GM21526 (cell line): ENCODE data around the gene MRI1.
"Not testable (repeated sequence)": the region's sequence is repeated elsewhere in the genome, so short reads cannot be mapped to it uniquely, and the experiment has no call there.

Experiments
- ATAC-seq: cut with Tn5 transposase; IDR thresholded peaks from one replicate; pipeline ENCODE4 v1.9.1; 2021; ENCODE audit warnings: moderate library complexity; ENCODE audit not compliant: unreplicated experiment, low FRiP score

Gene MRI1

DNA sequence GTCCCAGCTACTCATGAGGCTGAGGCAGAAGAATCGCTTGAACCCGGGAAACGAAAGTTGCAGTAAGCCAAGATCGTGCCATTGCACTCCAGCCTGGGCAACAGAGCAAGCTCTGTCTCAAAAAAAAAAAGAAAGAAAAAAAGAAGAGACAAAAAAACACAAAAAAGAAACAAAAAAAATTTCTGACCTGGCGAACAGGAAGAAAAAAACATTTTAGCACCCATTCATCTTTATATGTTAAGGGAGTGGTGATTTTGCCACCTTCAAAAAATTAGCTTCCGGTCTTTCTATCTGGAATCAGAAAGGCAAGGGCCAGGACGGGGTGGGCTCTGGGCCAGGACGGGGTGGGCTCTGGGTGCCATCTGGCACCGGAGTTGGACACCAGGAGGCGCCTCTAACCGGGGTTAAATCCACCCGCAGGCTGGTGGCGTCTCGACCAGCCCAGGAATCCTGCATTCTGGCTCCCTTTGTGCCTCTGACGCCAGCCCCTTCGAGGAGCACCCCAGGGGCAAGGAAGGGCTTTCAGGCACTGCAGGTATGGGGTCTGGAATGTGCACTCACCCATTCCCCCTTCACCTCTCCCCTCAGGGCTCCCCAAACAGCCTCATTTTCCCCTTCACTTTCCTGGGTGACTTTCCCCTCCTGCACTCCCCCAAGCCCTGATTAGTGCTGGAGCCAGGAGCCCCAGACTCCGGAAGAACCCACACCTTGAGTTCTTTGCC lies 20.6 kb downstream of the MRI1 start:
- no peak for ATAC-seq

DNA sequence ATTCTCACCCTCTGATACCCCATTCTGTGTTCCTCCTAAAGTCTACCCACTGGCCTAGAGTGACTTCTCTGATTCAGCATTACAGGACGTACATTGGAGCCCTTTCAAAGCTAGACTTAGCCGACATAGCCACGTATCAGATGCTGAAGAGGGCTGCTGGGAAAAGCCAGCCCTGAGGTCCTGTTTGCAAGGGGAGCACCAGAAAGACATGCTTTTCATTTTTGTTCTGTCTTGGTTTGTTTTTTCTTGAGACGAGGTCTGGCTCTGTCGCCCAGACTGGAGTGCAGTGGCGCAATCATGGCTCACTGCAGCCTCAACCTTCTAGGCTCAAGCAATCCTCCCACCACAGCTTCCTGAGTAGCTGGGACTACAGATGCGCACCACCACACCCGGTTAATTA lies 24.7 kb downstream of the MRI1 start:
- no peak for ATAC-seq

DNA sequence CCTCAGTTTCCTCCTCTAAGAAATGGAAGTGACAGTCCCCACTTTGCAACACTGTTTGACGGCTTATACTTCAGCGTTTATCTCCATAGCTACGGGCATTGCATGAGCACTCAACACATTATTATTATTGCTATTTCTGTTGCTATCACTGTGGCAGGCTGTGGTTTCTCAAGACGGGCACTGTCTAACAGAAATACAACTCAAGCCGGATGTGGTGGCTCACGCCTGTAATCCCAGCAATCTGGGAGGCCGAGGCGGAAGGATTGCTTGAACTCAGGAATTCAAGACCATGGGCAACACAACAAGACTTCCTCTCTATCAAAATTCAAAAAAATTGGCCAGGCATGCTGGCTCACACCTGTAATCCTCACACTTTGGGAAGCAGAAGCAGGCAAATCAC lies 26.0 kb downstream of the MRI1 start:
- no peak for ATAC-seq

DNA sequence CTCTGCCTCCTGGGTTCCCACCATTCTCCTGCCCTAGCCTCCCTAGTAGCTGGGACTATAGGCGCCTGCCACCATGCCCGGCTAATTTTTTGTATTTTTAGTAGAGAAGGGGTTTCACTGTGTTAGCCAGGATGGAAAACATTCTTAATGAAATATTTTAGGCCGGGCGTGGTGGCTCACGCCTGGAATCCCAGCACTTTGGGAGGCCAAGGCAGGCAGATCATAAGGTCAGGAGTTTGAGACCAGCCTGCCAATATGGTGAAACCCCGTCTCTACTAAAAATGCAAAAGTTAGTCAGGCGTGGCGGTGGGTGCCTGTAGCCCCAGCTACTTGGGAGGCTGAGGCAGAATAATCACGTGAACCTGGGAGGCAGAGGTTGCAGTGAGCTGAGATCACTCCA lies 29.0 kb downstream of the MRI1 start:
- ATAC-seq = not testable (repeated sequence)

DNA sequence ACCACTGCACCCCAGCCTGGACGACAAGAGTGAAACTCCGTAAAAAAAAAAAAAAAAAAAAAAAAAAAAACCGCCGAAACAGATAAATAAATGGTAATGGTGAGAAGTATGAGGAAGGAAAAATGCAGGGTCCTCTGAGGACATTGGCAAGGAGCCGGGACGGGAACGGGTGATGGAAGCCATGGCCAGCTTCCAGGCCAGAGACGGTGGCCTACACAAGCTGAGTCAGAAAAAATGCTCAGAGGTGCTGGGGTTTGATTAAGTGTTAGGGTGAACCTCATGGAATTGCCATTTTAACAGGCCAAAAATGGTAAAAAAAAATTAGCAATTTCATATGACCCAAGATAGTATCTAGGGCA lies 30.1 kb downstream of the MRI1 start:
- no peak for ATAC-seq

DNA sequence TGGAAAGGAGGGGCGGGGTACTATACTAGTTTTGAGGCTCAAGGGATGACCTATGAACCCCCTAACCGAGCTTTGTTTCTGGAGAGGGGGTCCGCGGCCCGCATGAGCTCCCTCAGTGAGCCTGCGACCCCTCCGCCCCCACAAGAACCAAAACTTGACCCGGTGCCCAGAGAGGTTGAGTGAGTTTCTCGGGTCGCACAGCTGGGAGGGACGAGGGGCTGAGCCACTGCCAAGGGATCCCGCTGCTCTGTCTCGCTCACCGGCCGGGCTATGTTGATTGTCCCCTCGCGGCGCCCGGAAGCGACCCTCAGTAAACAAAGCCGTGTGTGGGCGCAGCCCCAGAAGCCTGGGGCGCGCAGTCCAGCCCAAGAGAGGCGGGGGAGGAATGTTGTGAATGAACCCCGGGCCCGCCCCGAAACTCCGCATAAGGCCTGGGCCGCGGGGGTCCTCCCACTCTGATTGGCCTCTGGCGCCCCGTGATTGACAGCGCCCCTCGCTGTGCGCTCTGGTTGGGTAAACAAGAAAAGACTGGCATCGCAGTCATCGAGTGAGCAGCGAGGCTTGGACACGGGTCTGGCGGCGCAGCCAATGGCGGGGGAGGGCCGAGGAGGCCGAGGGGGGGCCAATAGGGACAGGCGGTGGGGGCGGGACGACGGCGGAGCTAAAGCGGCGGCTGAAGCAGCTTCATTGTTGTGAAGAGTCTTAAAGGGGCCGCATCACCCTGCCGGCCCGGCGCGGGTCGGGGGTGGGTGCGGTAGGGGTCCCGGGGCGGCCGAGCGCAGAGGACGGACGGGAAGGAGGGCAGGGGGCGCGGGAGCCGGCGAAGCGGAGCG lies 30.7 kb downstream of the MRI1 start, which contains the start of gene ZSWIM4:
TSS of gene ZSWIM4 (plus strand) at position 687 of the 833 bp plus-strand sequence. CDS start 206 bp downstream, outside the sequence.
- peak; percentile 89 for ATAC-seq

DNA sequence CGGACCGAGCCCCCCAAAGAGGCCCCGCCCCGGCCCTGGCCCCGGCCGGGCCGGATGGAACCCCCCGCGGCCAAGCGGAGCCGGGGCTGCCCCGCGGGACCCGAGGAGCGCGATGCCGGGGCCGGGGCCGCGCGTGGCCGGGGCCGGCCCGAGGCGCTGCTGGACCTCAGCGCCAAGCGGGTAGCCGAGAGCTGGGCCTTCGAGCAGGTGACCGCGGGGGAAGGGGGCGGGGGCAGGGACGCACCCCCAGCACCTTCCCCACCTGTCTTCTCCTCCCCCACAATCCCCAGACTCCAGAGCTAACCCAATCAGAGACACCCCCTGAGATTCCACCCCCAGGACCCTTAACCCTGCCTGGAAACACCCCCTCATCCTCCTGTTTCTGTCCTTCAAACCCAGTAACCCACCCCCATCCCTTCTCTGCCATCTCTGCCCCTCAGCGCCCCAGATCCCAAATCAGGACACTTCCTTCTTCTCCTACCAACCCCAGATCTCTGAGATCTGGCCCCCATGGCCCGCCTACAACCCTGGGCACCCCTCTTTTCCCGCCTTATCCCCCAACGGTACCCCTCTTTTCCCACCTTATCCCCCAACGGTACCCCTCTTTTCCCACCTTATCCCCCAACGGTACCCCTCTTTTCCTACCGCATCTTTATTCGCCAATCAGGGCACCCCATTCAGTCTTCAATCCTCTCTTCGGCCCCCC lies 31.4 kb downstream of the MRI1 start:
- ATAC-seq = peak; percentile 34

DNA sequence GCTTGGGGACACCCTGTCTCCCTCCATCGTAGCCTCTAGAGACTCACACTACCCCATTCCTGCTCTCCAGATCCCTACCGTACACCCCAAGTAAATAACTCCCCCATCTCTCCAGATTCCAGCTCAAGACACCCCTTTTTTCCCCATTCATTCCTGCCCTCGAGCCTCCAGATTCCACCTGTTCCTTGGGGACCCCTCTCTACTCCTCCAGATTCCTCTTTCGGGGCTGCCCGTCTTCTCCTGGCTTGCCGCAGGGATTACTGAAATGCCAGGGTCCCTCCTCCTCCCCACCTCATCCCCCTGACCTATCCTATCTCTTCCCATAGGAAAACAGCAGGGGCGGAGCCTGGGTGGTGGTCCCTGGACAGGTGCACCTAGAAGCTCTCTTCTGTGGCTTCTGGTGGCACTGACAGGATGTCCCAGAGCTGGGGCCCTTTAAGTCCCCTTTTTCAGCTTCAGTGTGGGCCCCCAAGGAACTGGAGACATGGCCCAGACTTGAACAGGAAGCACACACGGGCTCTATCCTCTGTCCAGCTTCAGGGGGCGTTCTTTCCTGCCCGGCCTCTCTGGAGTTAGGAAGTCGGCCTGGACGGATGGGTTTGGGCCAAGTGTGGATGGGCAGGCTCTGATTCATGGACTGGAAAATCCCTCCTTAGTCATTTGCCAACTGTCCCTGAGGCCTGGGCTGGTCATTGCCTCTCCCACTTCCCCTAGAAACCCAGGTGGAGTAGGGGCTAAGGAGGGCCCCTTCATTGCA lies 32.2 kb downstream of the MRI1 start:
- no peak for ATAC-seq

DNA sequence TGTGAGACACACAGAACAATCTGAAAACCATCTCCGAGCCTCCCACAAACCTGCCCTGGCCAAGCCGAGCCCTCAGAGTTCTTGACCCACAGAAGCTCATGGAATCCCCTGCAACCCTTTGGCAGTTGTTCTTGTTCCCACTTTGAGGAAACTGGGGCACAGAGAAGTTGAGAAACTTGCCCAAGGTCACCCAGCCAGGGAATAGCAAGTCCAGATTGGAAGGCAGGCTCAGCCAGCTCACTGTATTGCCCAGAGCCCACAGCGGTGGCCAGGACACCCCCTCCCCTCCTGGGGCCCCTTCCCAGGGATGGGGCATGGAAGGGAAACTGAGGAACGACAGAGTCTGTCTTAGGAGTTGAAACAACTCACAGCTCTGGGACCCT lies 32.7 kb downstream of the MRI1 start:
- ATAC-seq = no peak

DNA sequence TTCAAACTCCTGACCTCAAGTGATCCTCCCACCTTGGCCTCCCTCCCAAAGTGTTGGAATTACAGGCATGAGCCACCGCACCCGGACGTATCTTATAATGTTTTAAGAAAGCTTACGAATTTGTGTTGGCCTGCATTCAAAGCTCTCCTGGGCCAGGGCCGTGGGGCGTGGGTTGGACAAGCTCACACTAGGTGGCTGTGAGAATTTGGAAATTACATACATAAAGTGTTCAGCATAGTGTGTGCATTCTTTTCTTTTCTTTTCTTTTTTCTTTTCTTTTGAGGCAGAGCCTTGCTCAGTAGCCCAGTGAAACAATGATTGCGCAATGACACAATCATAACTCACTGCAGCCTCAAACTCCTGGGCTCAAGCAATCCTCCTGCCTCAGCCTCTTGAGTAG lies 33.5 kb downstream of the MRI1 start:
- no peak for ATAC-seq

DNA sequence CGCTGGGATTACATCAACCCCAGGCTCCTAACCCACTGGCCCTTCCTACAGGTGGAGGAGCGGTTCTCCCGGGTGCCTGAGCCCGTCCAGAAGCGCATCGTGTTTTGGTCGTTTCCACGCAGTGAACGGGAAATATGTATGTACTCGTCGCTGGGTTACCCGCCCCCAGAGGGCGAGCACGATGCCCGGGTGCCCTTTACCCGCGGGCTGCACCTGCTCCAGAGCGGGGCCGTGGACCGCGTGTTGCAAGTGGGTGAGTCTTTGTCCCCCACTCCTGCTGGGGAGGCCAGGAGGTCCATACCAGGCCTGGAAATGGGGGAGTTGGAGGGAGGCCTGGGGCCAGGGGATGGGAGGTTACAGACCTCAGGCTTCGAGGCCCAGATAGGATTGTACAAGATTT lies 35.3 kb downstream of the MRI1 start:
- no peak for ATAC-seq

DNA sequence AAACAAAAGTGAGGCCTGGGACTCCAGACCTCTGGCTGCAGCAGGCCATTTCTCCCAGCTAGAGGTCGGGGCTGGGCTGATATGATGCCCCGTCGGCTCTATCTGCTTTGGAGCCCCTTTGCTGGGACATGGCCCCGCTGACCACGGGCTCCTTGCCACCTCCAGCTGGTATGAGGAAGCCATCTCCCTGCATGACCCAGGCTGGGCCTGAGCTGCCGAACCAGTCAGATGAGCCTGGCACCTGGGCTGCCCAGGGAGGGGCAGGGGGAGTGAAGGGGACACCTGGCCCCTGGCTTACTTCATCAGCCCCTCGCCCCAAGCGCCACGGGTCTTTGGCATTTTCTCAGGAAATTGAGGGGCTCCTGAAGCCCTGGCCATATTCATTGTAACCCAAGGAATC lies 38.7 kb downstream of the MRI1 start:
- no peak for ATAC-seq

DNA sequence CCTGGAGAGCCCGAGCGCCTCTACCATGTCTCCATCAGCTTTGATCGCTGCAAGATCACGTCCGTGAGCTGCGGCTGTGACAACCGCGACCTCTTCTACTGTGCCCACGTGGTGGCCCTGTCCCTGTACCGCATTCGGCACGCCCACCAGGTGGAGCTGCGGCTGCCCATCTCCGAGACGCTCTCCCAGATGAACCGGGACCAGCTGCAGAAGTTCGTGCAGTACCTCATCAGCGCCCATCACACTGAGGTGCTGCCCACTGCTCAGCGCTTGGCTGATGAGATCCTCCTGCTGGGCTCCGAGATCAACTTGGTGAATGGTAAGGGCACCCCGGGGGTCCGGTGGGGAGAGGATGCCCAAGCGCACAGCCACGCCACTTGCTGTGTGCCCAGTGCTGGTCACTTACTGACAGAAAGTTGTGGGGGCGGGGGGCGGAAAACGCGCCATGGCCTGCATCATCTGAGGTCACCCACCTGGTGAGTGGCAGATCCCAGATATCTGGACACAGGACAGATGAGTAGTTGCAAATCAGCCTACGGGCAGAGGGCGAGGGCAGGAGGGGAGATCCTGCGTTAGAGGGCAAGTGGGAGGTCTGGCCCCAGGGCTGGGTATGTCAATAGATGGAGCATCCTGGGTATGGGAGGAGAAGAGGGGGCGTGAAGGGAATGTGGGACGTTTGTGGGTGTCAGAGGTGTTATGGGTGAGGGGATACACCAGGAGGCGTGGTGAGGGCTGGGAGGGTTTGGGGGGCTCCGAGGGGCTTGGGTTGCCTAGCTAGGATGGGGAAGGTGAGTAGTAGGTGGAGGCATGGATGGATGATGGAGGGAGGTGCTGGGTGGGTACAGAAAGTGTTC lies 40.7 kb downstream of the MRI1 start:
- no peak for ATAC-seq

DNA sequence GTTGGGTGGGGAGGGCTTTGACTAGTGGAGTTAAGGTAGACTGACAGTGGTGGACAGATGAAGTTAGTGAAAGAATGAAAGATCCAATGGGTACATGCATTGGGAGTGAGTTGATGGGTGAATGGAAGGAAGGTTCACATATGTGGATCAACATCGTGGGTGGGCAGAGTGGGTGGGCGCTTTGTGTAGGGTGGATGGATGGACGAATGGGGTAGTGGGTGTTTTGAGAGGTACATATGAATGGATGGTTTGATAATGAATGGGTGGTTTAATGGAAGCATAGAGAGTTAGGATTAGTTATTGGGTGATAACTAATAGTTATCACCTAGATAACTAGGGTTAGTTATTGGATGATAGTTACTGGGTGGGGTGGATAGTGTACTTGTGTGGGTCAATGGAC lies 42.4 kb downstream of the MRI1 start:
- ATAC-seq = no peak

DNA sequence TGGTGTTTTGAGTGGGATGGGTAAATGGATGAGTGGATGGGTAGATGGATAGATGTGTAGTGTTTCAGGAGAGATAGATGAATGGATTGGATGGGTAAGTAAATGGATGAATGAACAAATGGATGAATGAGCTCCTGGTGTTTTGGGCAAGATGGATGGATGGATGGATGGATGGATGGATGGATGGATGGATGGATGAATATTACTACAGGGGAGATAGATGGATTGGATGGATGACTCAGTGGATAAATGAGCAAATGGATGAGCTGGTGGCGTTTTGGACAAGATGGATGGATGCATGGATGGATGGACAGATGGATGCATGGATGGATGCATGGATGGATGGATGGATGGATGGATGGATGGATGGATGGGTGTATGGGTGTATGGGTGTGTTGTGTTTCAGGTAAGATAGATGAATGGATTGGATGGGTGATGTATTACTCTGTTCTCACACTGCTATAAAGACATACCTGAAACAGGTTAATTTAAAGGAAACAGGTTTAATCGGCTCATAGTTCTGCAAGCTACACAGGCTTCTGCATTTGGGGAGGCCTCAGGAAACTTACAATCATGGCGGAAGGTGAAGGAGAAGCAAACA lies 43.2 kb downstream of the MRI1 start:
- no peak for ATAC-seq

DNA sequence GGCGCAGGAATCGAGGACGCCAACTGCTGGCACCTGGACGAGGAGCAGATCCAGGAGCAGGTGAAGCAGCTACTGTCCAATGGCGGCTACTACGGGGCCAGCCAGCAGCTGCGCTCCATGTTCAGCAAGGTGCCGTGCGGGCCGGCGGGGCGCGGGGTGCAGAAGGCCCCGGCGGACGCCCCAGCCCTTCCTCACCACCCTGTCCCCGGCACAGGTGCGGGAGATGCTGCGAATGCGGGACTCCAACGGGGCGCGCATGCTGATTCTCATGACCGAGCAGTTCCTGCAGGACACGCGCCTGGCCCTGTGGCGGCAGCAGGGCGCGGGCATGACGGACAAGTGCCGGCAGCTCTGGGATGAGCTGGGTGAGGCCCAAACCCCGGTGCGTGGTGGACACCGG lies 44.5 kb downstream of the MRI1 start:
- no peak for ATAC-seq

DNA sequence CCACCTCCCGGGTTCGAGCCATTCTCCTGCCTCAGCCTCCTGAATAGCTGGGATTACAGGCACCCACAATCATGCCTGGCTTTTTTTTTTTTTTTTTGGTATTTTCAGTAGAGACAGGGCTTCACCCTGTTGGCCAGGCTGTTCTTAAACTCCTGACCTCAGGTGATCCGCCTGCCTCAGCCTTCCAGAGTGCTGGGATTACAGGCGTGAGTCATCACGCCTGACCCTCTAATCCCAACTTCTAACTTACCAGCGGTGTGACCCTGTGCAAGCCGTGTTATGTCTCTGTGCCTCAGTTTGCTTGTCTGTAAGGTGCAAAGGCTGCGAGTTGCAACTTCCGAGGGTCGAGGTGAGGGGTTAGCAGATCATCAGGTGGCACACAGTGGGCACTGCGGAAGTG lies 48.2 kb downstream of the MRI1 start:
- no peak for ATAC-seq

DNA sequence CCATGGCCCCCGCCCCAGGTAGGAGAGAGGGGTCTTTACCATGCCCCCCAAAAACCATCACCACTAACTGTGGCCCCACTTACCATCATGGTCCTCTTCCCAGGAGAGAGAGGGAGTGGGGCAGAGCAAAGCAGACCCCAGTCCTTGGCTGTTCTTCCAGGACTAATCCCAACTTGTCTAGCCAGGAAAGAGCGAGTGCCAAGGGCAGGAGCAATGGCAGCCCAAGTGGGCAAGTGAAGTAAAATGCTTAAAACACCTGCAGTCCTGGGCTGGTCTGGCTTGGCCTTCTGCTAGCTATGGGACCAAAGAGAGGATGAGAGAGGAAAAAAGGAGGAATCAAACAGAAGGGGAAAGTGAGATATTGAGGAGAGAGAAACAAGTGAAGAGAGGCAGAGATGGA lies 48.8 kb downstream of the MRI1 start:
- ATAC-seq = no peak

DNA sequence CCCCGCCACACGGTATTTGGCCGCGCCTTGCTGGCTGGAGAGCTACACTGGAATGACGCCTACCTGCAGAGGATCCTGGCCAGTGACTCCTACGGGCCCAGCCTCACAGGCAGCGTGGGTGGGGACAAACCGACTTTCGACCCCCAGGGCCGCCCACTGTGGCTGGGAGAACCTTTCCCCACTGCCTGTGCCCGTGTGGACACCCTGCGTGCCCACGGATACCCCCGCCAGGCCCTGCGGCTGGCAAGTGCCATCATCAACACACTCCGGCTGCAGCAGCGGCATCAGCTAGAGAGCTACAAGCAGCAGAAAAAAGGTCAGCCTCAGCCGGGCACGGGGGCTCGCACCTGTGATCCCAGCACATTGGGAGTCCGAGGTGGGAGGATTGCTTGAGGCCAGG lies 50.2 kb downstream of the MRI1 start:
- no peak for ATAC-seq
